Esophagus muscularis mucosa (tissue), 4 donors: ENCODE results near the gene OSBPL1A. TPM values are rescaled to one million over a fixed set of nuclear protein-coding genes. Genes with fewer than 3 reads are reported as not detected.

Experiments
- DNase-seq: peaks from one replicate; pipeline ENCODE4 v3.0.0-alpha.2; 2017; ENCODE audit errors: extremely low spot score
- H3K27ac ChIP-seq, 4 donors: fragments of 200-600 bp; sonication (generic); replicated peaks in 1 of 4; 1 replicate in 3 of 4; 2 replicates in 1 of 4; pipeline ENCODE4 v1.5.1; 2016 to 2019; ENCODE audit warnings: mild to moderate bottlenecking in 1 of 4
- H3K27me3 ChIP-seq, 4 donors: fragments of 200-600 bp; sonication (generic); one replicate each; pipeline versions ENCODE4 v1.5.1 to v1.6.0; 2016 to 2019
- H3K36me3 ChIP-seq, 4 donors: fragments of 200-600 bp; sonication (generic); one replicate each; pipeline ENCODE4 v1.5.1; 2016 to 2019
- H3K4me1 ChIP-seq, 4 donors: fragments of 200-600 bp; sonication (generic); one replicate each; pipeline ENCODE4 v1.5.1; 2016 to 2019
- H3K4me3 ChIP-seq, 4 donors: fragments of 200-600 bp; sonication (generic); 1 replicate in 2 of 4; 2 replicates in 2 of 4; pipeline ENCODE4 v1.5.1; 2016 to 2019; ENCODE audit warnings: mild to moderate bottlenecking in 4 of 4, moderate library complexity in 1 of 4
- H3K9me3 ChIP-seq, 4 donors: fragments of 200-600 bp; sonication (generic); 1 replicate in 3 of 4; 2 replicates in 1 of 4; pipeline ENCODE4 v1.5.1; 2016 to 2019
- EP300 ChIP-seq: sonication (generic); formaldehyde crosslinking; IDR thresholded peaks from one replicate; pipeline ENCODE4 v1.6.1; 2017; ENCODE audit warnings: antibody characterized with exemption
- POLR2A ChIP-seq: fragments of 450-650 bp; IDR thresholded peaks from one replicate; pipeline ENCODE4 v1.6.1; 2017; ENCODE audit warnings: antibody characterized with exemption, moderate library complexity, mild to moderate bottlenecking, low read depth
- POLR2AphosphoS5 ChIP-seq, 2 donors: sonication (generic); formaldehyde crosslinking; IDR thresholded peaks; one replicate each; pipeline ENCODE4 v1.6.1; 2017; ENCODE audit warnings: antibody characterized with exemption in 2 of 2
- WGBS: methylation state at CpG from one replicate; pipeline ENCODE4 v1.1.5; 2018; 5-methylcytosine and 5-hydroxymethylcytosine counted together
- intact Hi-C: fragments of 100-400 bp; cut with DNase I; formaldehyde crosslinking; loops from one replicate; pipeline ENCODE4 v1.15.1; 2023
- total RNA-seq, 4 donors: library from RNA; depleted of rRNA; stranded (reverse); fragments of >200 nt; gene quantifications; one replicate each; pipeline versions ENCODE4 v1.1.0 to v1.2.1, GENCODE V29; 2016
- TF ChIP-seq, protein P1 (sequence below), 3 experiments: fragments of 200-600 bp in 2 of 3; fragments of 450-650 bp in 1 of 3; sonication (generic) in 2 of 3; IDR thresholded peaks; one replicate each; pipeline ENCODE4 v1.5.1; 2017 to 2019; ENCODE audit warnings: antibody characterized with exemption in 3 of 3, mild to moderate bottlenecking in 2 of 3, moderate library complexity in 1 of 3

Gene OSBPL1A
- total RNA-seq, 4 donors from 2014 or later: 78.2 to 126 (median 101) TPM

DNA sequence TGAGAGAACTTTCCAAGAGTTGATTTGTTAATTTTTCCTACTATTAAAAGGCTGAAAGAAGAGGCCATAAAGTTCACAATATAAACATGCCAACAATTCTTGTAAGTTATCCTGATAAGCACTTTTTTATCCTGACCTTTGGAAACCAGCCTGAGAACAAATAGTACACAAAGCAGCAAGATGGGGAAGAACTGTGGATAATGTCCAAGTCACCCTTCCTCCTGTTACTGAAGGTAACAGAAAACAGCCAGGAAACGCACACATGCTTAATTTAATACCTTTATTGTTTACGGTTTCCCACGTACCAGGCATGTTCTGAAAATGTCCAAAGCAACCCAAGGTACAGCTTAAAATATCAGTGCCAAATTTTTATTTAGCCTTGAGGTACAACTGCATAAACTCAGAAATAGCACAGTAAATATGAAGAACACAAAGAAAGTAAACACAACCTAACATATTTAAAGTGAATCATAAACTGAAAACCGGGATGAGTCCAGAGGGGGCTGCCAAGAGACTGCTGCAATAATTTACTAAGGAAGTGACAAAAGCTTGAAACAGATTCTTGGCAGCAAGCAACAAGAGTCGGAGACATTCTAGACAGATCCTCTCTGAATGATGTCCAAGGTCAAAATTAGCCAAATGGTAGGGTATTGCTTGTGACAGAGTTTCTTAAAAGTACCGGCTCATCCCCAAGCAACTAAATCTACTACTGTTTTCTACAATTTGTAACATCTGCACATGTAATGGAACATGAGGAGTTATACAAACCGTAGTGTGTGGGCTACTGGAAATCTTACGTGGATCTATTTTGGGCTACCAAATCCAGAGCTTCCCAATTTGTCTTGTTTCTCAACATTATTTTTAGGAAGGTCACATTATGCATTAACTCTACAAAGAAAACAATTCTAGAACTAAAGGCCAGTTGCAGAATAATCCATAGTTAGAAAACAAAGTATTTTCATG lies 165.6 kb downstream of the OSBPL1A start:
- H3K27ac ChIP-seq: peak overlapping the region; percentile 47 to 73 (median 64)
- intact Hi-C loops: no loop called here

DNA sequence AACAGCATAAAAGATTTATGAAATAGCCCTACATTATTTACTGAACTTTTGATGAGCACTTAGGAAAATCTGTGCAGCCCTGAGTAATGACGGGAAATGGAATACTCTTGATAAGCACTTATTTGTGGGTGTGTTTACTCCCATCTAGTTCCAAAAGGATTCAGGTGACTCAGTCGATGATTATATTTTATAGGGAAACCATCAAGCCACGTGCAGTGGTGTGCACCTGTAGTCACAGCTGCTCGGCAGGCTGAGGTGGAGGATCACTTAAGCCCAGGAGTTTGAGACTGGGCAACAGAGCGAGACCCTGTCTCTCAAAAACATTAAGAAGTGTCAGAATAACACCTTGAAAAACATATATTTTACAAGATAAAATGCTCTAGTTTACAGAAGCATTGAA lies 166.9 kb downstream of the OSBPL1A start:
- intact Hi-C loops: no loop called here
- TF ChIP-seq POLR2AphosphoS5 (IDR thresholded peaks at IDR 0.05) (no peak), POLR2A (no peak), EP300 (no peak)
- TF ChIP-seq, protein P1, sequence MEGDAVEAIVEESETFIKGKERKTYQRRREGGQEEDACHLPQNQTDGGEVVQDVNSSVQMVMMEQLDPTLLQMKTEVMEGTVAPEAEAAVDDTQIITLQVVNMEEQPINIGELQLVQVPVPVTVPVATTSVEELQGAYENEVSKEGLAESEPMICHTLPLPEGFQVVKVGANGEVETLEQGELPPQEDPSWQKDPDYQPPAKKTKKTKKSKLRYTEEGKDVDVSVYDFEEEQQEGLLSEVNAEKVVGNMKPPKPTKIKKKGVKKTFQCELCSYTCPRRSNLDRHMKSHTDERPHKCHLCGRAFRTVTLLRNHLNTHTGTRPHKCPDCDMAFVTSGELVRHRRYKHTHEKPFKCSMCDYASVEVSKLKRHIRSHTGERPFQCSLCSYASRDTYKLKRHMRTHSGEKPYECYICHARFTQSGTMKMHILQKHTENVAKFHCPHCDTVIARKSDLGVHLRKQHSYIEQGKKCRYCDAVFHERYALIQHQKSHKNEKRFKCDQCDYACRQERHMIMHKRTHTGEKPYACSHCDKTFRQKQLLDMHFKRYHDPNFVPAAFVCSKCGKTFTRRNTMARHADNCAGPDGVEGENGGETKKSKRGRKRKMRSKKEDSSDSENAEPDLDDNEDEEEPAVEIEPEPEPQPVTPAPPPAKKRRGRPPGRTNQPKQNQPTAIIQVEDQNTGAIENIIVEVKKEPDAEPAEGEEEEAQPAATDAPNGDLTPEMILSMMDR (IDR thresholded peaks at IDR 0.05): no peak
- peaks cover 22 to 53% (median 46%) of the 10 kb centered on the region in 4 donors for H3K4me1 ChIP-seq
- H3K9me3 ChIP-seq: no peaks in the 10 kb centered on the region
- no peaks in the 10 kb centered on the region for H3K27me3 ChIP-seq
- H3K36me3 ChIP-seq: peaks cover 0 to 8% (median 5%) of the 10 kb centered on the region in 4 donors
- DNase-seq: no peak
- H3K4me3 ChIP-seq: no peak overlapping the region
- WGBS: 97% methylated on average over 5 of the region's 5 CpGs
- H3K27ac ChIP-seq: peak overlapping the region; percentile 47 to 73 (median 64)

More for the DNA sequence above, 165.6 kb downstream of the OSBPL1A start:
- no peak for DNase-seq
- H3K9me3 ChIP-seq: no peaks in the 10 kb centered on the region
- no peaks in the 10 kb centered on the region for H3K27me3 ChIP-seq
- TF ChIP-seq EP300 (no peak), POLR2A (no peak), POLR2AphosphoS5 (IDR thresholded peaks at IDR 0.05) (no peak)
- TF ChIP-seq, protein P1 (IDR thresholded peaks at IDR 0.05): no peak
- WGBS: 24% methylated on average over 8 of the region's 8 CpGs
- H3K4me1 ChIP-seq: peaks cover 22 to 53% (median 46%) of the 10 kb centered on the region in 4 donors
- peaks cover 0 to 21% (median 10%) of the 10 kb centered on the region in 4 donors for H3K36me3 ChIP-seq
- peak overlapping the region in 3 of 4 donors; percentile 2 to 13 (median 6) for H3K4me3 ChIP-seq

DNA sequence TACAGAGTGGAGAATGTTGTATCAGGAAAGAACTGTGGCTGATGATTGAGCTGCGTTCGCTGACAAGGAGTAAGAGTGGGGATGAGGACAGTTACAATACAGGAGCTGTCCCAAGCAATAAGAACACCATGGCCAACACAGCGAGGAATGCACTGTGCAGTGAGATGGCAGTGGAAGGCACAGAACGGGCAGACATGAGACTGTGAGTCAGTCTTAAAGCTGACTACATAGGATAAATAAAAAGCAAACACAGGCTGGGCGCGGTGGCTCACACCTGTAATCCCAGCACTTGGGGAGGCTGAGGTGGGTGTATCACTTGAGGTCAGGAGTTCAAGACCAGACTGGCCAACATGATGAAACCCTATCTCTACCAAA lies 169.0 kb downstream of the OSBPL1A start:
- peaks cover 32 to 70% (median 50%) of the 10 kb centered on the region in 4 donors for H3K4me1 ChIP-seq
- H3K27me3 ChIP-seq: no peaks in the 10 kb centered on the region
- no peaks in the 10 kb centered on the region for H3K9me3 ChIP-seq
- no peak for DNase-seq
- H3K4me3 ChIP-seq: no peak overlapping the region
- WGBS: 93% methylated on average over 6 of the region's 6 CpGs
- TF ChIP-seq, protein P1 (IDR thresholded peaks at IDR 0.05): no peak
- TF ChIP-seq POLR2AphosphoS5 (IDR thresholded peaks at IDR 0.05): no peak
- TF ChIP-seq POLR2A: no peak
- no peak for TF ChIP-seq EP300
- peaks cover 0 to 10% (median 1%) of the 10 kb centered on the region in 4 donors for H3K36me3 ChIP-seq
- H3K27ac ChIP-seq: no peak overlapping the region
- intact Hi-C loops: loop anchor here (5.0 kb wide), 1 partner anchor 39 kb away; no protein-coding TSS in a partner anchor

DNA sequence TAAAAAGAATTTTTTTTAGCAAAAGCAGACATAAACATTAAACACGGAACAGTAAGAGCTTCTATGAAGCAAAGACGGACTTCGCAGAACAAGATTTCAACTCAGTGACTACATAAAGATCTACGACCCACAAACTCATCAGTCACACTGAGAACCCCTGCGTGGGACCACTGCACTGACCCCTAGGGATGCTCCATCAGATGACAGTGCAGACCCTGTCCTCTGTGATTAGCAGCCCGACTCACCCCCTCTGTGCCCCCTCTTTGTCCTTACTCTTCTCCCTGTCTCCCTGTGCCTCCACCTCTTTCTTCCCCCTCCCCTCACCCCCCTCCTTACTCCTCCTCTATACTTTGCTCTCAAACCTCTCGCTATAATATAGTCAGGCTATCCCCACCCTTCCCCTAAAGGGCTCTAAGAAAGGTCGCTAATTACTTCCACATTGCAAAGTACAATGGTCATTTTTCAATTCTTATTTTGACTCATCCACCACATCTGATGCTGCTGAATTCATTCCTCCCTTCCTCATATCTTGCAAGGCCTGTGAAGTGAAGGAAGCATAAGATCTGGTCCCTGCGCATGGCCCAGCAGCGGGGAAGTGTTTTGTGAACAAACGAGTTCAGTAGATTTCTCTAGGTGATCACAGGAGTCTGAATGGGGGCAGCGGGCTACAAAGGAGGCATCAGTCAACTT lies 169.5 kb downstream of the OSBPL1A start:
- no peak for TF ChIP-seq POLR2AphosphoS5 (IDR thresholded peaks at IDR 0.05)
- no peak for TF ChIP-seq EP300
- TF ChIP-seq POLR2A: no peak
- TF ChIP-seq, protein P1 (IDR thresholded peaks at IDR 0.05): no peak
- Histone ChIP-seq H3K4me1 (peaks cover 38 to 73% (median 48%) of the 10 kb centered on the region in 4 donors), H3K9me3 (no peaks in the 10 kb centered on the region), H3K27ac (no peak overlapping the region), H3K27me3 (no peaks in the 10 kb centered on the region), H3K4me3 (no peak overlapping the region), H3K36me3 (peaks cover 0 to 10% (median 1%) of the 10 kb centered on the region in 4 donors)
- 86% methylated on average over 12 of the region's 12 CpGs for whole genome bisulfite sequencing
- intact Hi-C loops: loop anchor here (5.0 kb wide), 1 partner anchor 39 kb away; no protein-coding TSS in a partner anchor
- no peak for DNase-seq
